Left ventricle myocardium inferior (tissue), 1 donor: Measurements from ENCODE around the gene MAP4K1. TPM values are rescaled to one million over a fixed set of nuclear protein-coding genes. Genes with fewer than 3 reads are reported as not detected.

ENCODE experiments used
- DNase-seq: peaks from one replicate; pipeline ENCODE4 v3.0.0-alpha.2; 2020
- H3K27ac ChIP-seq: fragments of 200-600 bp; replicated peaks from 2 replicates; pipeline ENCODE4 v1.8.0; 2021
- H3K27me3 ChIP-seq: fragments of 200-600 bp; 2 replicates; pipeline ENCODE4 v1.8.0; 2021; ENCODE audit warnings: low read depth
- H3K36me3 ChIP-seq: fragments of 200-600 bp; 2 replicates; pipeline ENCODE4 v1.8.0; 2021
- H3K4me1 ChIP-seq: fragments of 200-600 bp; 2 replicates; pipeline ENCODE4 v1.8.0; 2021
- H3K4me3 ChIP-seq: fragments of 200-600 bp; 2 replicates; pipeline ENCODE4 v1.8.0; 2021; ENCODE audit warnings: mild to moderate bottlenecking, moderate library complexity
- H3K9me3 ChIP-seq: fragments of 200-600 bp; replicated peaks from 2 replicates; pipeline ENCODE4 v1.8.0; 2021
- CTCF ChIP-seq: fragments of 200-600 bp; IDR thresholded peaks from 2 replicates; pipeline ENCODE4 v1.8.0; 2021; ENCODE audit warnings: antibody characterized with exemption, mild to moderate bottlenecking, borderline replicate concordance
- intact Hi-C: fragments of 100-400 bp; cut with micrococcal nuclease; formaldehyde crosslinking; loops from one replicate; pipeline ENCODE4 v1.11.0; 2022
- total RNA-seq: library from RNA; stranded (reverse); fragmentation: NEBNext Ultra II Directional; extraction: Animal tissue kit (Norgen Biotek cat#: 25700); gene quantifications from one replicate; pipeline ENCODE4 v1.2.1, GENCODE V29; 2021
- donor health status: DM: no; HTN: yes; CAD: no; lungs with severe emphysema.

The MAP4K1 gene
- total RNA-seq, 1 donor from 2014 or later: 1.6 TPM

GRCh38 chr19:38655148-38655824 is 37.5 kb upstream of the MAP4K1 start:
- Histone ChIP-seq H3K27ac (peak overlapping the region; percentile 95), H3K9me3 (no peaks in the 10 kb centered on the region), H3K4me3 (peak overlapping the region; percentile 94), H3K27me3 (no peaks in the 10 kb centered on the region), H3K4me1 (peaks cover 100% of the 10 kb centered on the region), H3K36me3 (peaks cover 8% of the 10 kb centered on the region)
- no peak for DNase-seq
- intact Hi-C loops: loop anchor here (10.0 kb wide), 1 partner anchor 50 kb away; no protein-coding TSS in a partner anchor
- TF ChIP-seq CTCF: no peak

GRCh38 chr19:38654628-38655055 is 36.9 kb upstream of the MAP4K1 start:
- no peak for DNase-seq
- no peak for TF ChIP-seq CTCF
- Histone ChIP-seq H3K4me1 (peaks cover 100% of the 10 kb centered on the region), H3K36me3 (peaks cover 8% of the 10 kb centered on the region), H3K27ac (peak overlapping the region; percentile 95), H3K27me3 (no peaks in the 10 kb centered on the region), H3K9me3 (no peaks in the 10 kb centered on the region), H3K4me3 (peak overlapping the region; percentile 94)
- intact Hi-C loops: loop anchor here (10.0 kb wide), 1 partner anchor 50 kb away; no protein-coding TSS in a partner anchor

DNA sequence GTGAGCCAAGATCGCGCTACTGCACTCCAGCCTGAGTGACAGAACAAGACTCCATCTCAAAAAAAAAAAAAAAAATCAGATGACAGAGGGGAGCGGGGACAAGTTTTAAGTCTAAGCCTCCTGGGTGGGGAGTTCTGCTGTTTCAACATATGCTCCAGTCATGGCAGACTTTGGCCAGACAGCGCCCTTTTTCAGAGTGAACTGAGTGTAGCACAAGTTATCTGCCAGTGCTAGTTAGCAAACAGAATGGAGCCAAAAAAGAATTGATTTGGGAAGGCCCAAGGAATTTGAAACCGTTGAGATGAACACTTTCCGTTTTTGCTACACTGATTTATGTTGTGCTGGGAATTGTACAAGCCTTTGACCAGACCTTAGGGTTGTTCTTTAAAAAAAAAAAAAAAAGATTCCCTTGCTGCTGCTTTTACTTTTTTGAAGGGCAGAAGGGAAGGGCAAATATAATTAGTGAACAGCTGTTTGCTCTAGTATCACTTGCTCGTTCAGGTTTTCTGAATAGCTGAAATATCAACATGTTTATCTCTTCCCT is 35.3 kb upstream of the MAP4K1 start:
- TF ChIP-seq CTCF: peak; percentile 10
- H3K27me3 ChIP-seq: no peaks in the 10 kb centered on the region
- no peak for DNase-seq
- no peaks in the 10 kb centered on the region for H3K9me3 ChIP-seq
- peak overlapping the region; percentile 94 for H3K4me3 ChIP-seq
- H3K36me3 ChIP-seq: peaks cover 8% of the 10 kb centered on the region
- intact Hi-C loops: loop anchor here (10.0 kb wide), 1 partner anchor 52 kb away; no protein-coding TSS in a partner anchor
- peaks cover 100% of the 10 kb centered on the region for H3K4me1 ChIP-seq
- H3K27ac ChIP-seq: peak overlapping the region; percentile 95

- Histone ChIP-seq H3K4me1 (peaks cover 92% of the 10 kb centered on the region), H3K4me3 (peak overlapping the region; percentile 94), H3K27me3 (no peaks in the 10 kb centered on the region), H3K27ac (peak overlapping the region; percentile 95), H3K9me3 (no peaks in the 10 kb centered on the region), H3K36me3 (peaks cover 4% of the 10 kb centered on the region)
- TF ChIP-seq CTCF: no peak
- DNase-seq: no peak
- intact Hi-C loops: loop anchor here (10.0 kb wide), 1 partner anchor 54 kb away; no protein-coding TSS in a partner anchor
These were observed 33.3 kb upstream of the MAP4K1 start for GRCh38 chr19:38650911-38651584.

- Histone ChIP-seq H3K36me3 (peaks cover 4% of the 10 kb centered on the region), H3K27ac (peak overlapping the region; percentile 95), H3K27me3 (no peaks in the 10 kb centered on the region), H3K4me3 (peak overlapping the region; percentile 94), H3K4me1 (peaks cover 84% of the 10 kb centered on the region), H3K9me3 (no peaks in the 10 kb centered on the region)
- TF ChIP-seq CTCF: no peak
- DNase-seq: no peak
- intact Hi-C loops: loop anchor here (10.0 kb wide), 1 partner anchor 55 kb away; no protein-coding TSS in a partner anchor
These were observed 32.5 kb upstream of the MAP4K1 start for GRCh38 chr19:38650172-38650775.
